ENCODE results near the gene PRRT3.

- TF ChIP-seq CTCF (IDR thresholded peaks at IDR 0.05; ENCODE audit: low read depth, low read length) (no peak), POLR2A (IDR thresholded peaks at IDR 0.05; ENCODE audit: extremely low read depth, insufficient read length) (no peak)
Observed at GRCh38 chr3:9986230-9986725, 34.1 kb upstream of the PRRT3 start.
